ENCODE measurements around the gene PLEKHA8. TPM values are rescaled to one million over a fixed set of nuclear protein-coding genes. Genes with fewer than 3 reads are reported as not detected.

The PLEKHA8 gene
- total RNA-seq, 2 donors from 2014 or later, result 5.5 to 12.0 TPM

DNA sequence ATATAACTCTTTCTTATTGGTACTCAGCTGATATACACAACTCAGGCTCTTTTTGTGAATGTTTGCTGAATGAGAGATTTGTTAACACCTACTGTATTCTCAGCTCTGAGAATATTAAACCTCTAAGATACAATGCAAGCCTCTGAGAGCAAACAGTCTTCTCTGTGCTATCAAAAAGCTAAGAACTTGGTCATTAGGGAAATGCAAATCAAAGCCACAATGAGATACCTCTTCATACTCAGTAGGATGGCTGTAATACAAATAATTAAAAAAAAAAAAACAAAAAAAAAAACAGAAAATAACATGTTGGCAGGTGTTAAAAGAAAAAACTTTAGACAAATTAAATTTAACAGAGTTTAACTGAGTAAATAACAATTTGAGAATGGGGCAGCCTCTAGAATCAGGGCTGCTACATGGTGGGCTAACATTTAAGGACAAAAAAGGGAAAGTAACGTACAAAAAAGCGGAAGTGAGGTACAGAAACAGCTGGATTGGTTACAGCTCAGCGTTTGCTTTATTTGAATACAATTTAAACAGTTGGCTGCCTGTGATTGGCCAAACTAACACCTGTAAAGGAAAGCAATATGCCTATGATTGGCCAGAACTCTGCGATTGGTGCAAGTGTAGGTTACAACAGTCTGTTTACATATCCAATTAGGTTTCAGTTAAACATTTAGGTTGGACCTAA, 91.8 kb downstream of the PLEKHA8 start:
- no peak for DNase-seq (ENCODE audit: low spot score)
- Histone ChIP-seq H3K4me3 (no peak overlapping the region), H3K27ac (no peak overlapping the region), H3K27me3 (replicated peaks; ENCODE audit: insufficient read depth) (no peaks in the 10 kb centered on the region), H3K4me1 (replicated peaks) (no peaks in the 10 kb centered on the region), H3K36me3 (no peaks in the 10 kb centered on the region), H3K9me3 (no peaks in the 10 kb centered on the region)
- WGBS, result 86% methylated on average over 4 of the region's 4 CpGs
- TF ChIP-seq, protein P1, sequence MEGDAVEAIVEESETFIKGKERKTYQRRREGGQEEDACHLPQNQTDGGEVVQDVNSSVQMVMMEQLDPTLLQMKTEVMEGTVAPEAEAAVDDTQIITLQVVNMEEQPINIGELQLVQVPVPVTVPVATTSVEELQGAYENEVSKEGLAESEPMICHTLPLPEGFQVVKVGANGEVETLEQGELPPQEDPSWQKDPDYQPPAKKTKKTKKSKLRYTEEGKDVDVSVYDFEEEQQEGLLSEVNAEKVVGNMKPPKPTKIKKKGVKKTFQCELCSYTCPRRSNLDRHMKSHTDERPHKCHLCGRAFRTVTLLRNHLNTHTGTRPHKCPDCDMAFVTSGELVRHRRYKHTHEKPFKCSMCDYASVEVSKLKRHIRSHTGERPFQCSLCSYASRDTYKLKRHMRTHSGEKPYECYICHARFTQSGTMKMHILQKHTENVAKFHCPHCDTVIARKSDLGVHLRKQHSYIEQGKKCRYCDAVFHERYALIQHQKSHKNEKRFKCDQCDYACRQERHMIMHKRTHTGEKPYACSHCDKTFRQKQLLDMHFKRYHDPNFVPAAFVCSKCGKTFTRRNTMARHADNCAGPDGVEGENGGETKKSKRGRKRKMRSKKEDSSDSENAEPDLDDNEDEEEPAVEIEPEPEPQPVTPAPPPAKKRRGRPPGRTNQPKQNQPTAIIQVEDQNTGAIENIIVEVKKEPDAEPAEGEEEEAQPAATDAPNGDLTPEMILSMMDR (IDR thresholded peaks at IDR 0.05), result no peak
- TF ChIP-seq POLR2AphosphoS5 (IDR thresholded peaks at IDR 0.05) (no peak), POLR2A (IDR thresholded peaks at IDR 0.05) (no peak)
- intact Hi-C loops (cut with DNase I), result no loop called here

DNA sequence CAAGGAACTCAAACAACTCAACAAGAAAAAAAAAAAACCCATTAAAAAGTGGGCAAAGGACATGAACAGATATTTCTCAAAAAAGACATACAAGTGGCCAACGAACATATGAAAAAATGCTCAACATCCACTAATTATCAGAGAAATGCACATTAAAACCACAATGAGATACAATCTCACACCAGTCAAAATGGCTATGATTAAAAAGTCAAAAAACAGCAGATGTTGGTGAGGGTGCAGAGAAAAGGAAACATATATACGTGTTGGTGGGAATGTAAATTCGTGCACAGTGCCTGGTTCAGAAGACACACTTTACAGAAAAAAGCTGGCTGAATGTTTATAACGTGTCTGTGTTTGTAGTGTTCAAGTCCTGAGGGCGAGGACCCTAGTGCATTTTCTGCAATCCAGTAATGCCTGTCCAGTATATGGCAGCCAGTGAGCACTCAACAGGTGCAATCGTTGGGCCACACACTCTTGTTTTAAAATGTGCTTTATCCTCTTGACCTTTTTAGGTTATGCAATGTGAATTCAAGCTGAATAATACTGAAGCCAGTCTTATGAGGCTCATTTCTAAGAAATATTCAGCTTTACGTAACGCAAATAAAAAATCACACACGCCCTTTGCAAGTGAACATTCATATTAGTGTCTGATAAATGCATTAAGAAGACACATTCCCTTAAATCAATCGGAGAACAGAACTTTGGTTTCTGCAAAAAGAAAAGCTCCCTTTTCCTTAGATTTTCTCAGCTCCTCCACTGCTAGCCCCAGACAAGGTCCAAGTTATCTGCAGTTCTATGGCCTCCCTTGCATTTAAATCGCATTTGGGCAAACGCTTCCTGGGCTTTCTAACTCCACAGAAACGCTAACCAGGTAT, 105.8 kb downstream of the PLEKHA8 start:
- no peaks in the 10 kb centered on the region for H3K4me1 ChIP-seq (replicated peaks)
- no peaks in the 10 kb centered on the region for H3K27me3 ChIP-seq (replicated peaks; ENCODE audit: insufficient read depth)
- peak overlapping the region; percentile 69 to 86 for H3K4me3 ChIP-seq
- no peak for DNase-seq (ENCODE audit: low spot score)
- intact Hi-C loops (cut with DNase I), result no loop called here
- peak overlapping the region; percentile 92 to 95 for H3K27ac ChIP-seq
- no peaks in the 10 kb centered on the region for H3K9me3 ChIP-seq
- H3K36me3 ChIP-seq, result no peaks in the 10 kb centered on the region
- TF ChIP-seq, protein P1 (IDR thresholded peaks at IDR 0.05), result no peak
- TF ChIP-seq POLR2A (IDR thresholded peaks at IDR 0.05) (no peak), POLR2AphosphoS5 (IDR thresholded peaks at IDR 0.05) (no peak)
- 31% methylated on average over 13 of the region's 13 CpGs for WGBS

DNA sequence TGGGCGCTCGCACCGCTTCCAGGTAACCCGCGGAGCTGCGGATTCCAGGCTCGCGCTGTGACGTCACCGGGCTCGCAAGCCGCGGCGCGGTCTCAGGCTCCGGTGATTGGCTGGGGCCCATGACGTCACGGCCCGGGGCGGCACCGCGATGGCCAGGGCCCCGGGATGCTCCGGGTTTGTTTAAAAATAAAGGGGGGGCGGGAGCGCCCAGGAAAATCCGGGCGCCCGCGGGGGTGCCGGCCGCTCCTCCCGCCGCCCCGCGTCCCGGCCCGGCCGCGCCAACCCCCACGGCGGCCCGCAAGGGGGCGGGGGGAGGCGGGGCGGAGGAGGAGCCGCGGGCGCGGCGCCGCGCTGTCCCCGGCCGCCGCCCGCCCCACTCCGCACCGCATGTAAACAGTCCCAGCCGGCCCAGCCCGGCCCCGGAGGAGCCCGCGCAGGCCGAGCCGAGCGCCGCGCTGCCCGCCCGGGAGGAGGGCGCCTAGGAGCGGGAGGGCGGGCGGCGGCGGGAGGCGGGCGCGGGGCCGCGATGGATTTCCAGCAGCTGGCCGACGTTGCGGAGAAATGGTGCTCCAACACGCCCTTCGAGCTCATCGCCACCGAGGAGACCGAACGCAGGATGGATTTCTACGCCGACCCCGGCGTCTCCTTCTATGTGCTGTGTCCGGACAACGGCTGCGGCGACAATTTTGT, 106.5 kb downstream of the PLEKHA8 start, which contains the start of gene MTURN:
MTURN (plus strand) TSS at position 376 of the 690 bp plus-strand sequence; CDS start at position 527, 151 bp downstream.
- WGBS, result under 1% methylated on average over 79 of the region's 99 CpGs
- peak within 1 kb of the TSS; percentile 92 to 95 for H3K27ac ChIP-seq
- TF ChIP-seq, protein P1 (IDR thresholded peaks at IDR 0.05), result peak in 2 of 4 experiments; percentile 15 to 32
- TF ChIP-seq POLR2A (IDR thresholded peaks at IDR 0.05), result peak; percentile 39
- TF ChIP-seq POLR2AphosphoS5 (IDR thresholded peaks at IDR 0.05), result peak; percentile 24
- H3K9me3 ChIP-seq, result no peaks in the 10 kb centered on the region
- peak within 1 kb of the TSS; percentile 69 to 86 for H3K4me3 ChIP-seq
- no peaks in the 10 kb centered on the region for H3K27me3 ChIP-seq (replicated peaks; ENCODE audit: insufficient read depth)
- H3K36me3 ChIP-seq, result no peaks in the 10 kb centered on the region
- DNase-seq (ENCODE audit: low spot score), result peak; percentile 74
- no peaks in the 10 kb centered on the region for H3K4me1 ChIP-seq (replicated peaks)
- intact Hi-C loops (cut with DNase I), result no loop called here

DNA sequence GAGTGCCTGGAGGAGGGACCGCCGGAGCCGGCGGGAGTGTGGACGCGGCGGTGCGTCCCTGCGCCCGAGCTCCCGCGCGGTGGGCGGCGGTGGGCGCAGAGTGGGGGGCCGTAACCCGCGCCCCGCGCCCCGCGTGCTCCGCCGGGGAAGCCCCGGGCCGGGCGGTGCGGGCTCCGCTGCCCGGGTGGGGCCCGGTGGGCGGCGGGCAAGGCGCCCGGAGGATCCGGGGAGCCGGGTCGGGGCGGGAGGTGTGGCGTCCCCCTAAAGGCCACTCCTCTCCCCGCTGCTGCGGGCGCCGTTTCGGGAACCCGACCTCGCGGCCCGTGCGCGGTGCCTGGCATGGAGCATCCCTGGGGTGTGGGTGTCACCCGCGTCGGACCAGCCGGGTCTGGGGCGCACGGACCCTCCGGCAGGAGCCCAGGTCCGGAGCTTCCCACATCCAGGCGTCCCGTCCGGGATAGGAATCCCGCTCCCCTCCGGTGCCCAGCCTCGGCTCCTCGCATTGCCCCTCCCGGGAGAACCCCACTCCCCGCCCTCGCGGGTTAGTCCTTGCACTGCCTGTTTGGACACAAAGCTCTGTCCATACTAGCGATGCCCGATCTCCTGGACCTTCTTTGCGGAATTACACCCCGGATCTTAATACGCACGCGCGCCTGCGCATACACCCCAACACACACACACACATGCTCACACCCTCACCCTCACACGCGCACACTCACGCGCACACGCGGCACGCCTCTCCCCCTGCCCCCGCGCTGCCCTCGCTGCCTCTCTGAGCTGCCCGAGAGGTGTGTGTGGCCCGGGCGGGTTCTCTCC, 107.3 kb downstream of the PLEKHA8 start:
- intact Hi-C loops (cut with DNase I), result no loop called here

More for the DNA sequence above, 107.3 kb downstream of the PLEKHA8 start:
- DNase-seq (ENCODE audit: low spot score), result peak; percentile 44
- peak; percentile 50 for TF ChIP-seq POLR2AphosphoS5 (IDR thresholded peaks at IDR 0.05)
- peak; percentile 35 for TF ChIP-seq POLR2A (IDR thresholded peaks at IDR 0.05)
- TF ChIP-seq, protein P1 (IDR thresholded peaks at IDR 0.05), result peak in 1 of 4 experiments; percentile 4
- Histone ChIP-seq H3K27ac (peak overlapping the region; percentile 92 to 95), H3K36me3 (no peaks in the 10 kb centered on the region), H3K4me3 (peak overlapping the region; percentile 69 to 86), H3K9me3 (no peaks in the 10 kb centered on the region), H3K27me3 (replicated peaks; ENCODE audit: insufficient read depth) (no peaks in the 10 kb centered on the region), H3K4me1 (replicated peaks) (no peaks in the 10 kb centered on the region)
- under 1% methylated on average over 45 of the region's 93 CpGs for WGBS
